ENCODE data around the gene RXFP1.
"Not testable (repeated sequence)": the region's sequence is repeated elsewhere in the genome, so short reads cannot be mapped to it uniquely, and the experiment has no call there.

Gene RXFP1

GRCh38 chr4:158617956-158618355 lies 96.3 kb downstream of the RXFP1 start:
- no peak for DNase-seq (ENCODE audit: low read depth)

GRCh38 chr4:158621729-158622128 lies 100.0 kb downstream of the RXFP1 start:
- no peak for DNase-seq (ENCODE audit: low read depth)

- no peak for DNase-seq (ENCODE audit: low read depth)
Observed at GRCh38 chr4:158622251-158622650, 100.6 kb downstream of the RXFP1 start.

- DNase-seq (ENCODE audit: low read depth) = no peak
Observed at GRCh38 chr4:158624889-158625478, 103.3 kb downstream of the RXFP1 start.

GRCh38 chr4:158625544-158625943 lies 103.9 kb downstream of the RXFP1 start:
- DNase-seq (ENCODE audit: low read depth) = no peak

- DNase-seq (ENCODE audit: low read depth) = no peak
Observed at GRCh38 chr4:158630893-158631292, 109.2 kb downstream of the RXFP1 start.

- DNase-seq (ENCODE audit: low read depth) = no peak
Observed at GRCh38 chr4:158636619-158637018, 114.9 kb downstream of the RXFP1 start.

GRCh38 chr4:158644356-158644755 lies 122.7 kb downstream of the RXFP1 start:
- no peak for DNase-seq (ENCODE audit: low read depth)

- no peak for DNase-seq (ENCODE audit: low read depth)
Observed at GRCh38 chr4:158644760-158645159, 123.1 kb downstream of the RXFP1 start.

GRCh38 chr4:158649111-158649680 lies 127.5 kb downstream of the RXFP1 start:
- no peak for DNase-seq (ENCODE audit: low read depth)

GRCh38 chr4:158652920-158653319 lies 131.2 kb downstream of the RXFP1 start:
- DNase-seq (ENCODE audit: low read depth) = no peak

- DNase-seq (ENCODE audit: low read depth) = no peak
Observed at GRCh38 chr4:158656439-158656838, 134.8 kb downstream of the RXFP1 start.

- no peak for DNase-seq (ENCODE audit: low read depth)
Observed at GRCh38 chr4:158657291-158657690, 135.6 kb downstream of the RXFP1 start.

GRCh38 chr4:158663255-158663654 lies 141.6 kb downstream of the RXFP1 start:
- DNase-seq (ENCODE audit: low read depth) = not testable (repeated sequence)

GRCh38 chr4:158663707-158664625 lies 142.3 kb downstream of the RXFP1 start:
- DNase-seq (ENCODE audit: low read depth) = not testable (repeated sequence)

- DNase-seq (ENCODE audit: low read depth) = no peak
Observed at GRCh38 chr4:158664806-158665205, 143.1 kb downstream of the RXFP1 start.

- DNase-seq (ENCODE audit: low read depth) = no peak
Observed at GRCh38 chr4:158666892-158667291, 145.2 kb downstream of the RXFP1 start.

GRCh38 chr4:158667651-158668198 lies 146.0 kb downstream of the RXFP1 start:
- no peak for DNase-seq (ENCODE audit: low read depth)

- no peak for DNase-seq (ENCODE audit: low read depth)
Observed at GRCh38 chr4:158669310-158669709, 147.6 kb downstream of the RXFP1 start.

GRCh38 chr4:158670975-158671664 lies 149.4 kb downstream of the RXFP1 start:
- peak; percentile 54 for DNase-seq (ENCODE audit: low read depth)

- DNase-seq (ENCODE audit: low read depth) = no peak
Observed at GRCh38 chr4:158671665-158671914, 149.9 kb downstream of the RXFP1 start, which contains the start of gene C4orf46. Gene C4orf46 (minus strand): TSS chr4:158671887. CDS start chr4:158671801, 86 bp downstream.

Data from activated T-cell treated with anti-CD3 and anti-CD28 coated beads for 48 hours (primary cell).